NCI-H1417 (cell line): ENCODE data around the gene UBAC2.

Source experiments
- DNase-seq, 3 experiments: peaks; one replicate each; lab custom pipeline; 2025; lab: John Stamatoyannopoulos, UW

Gene UBAC2

GRCh38 chr13:99295488-99296252, 95.0 kb downstream of the UBAC2 start:
- no peak for DNase-seq

- DNase-seq, result no peak
Measured at GRCh38 chr13:99296398-99296797, 95.7 kb downstream of the UBAC2 start.

GRCh38 chr13:99297331-99297730, 96.7 kb downstream of the UBAC2 start:
- DNase-seq, result no peak

GRCh38 chr13:99298056-99298455, 97.4 kb downstream of the UBAC2 start:
- DNase-seq, result no peak

- no peak for DNase-seq
Measured at GRCh38 chr13:99299256-99299919, 98.7 kb downstream of the UBAC2 start.

- DNase-seq, result peak in 1 of 3 experiments; percentile 96
Measured at GRCh38 chr13:99299920-99300341, 99.3 kb downstream of the UBAC2 start.

- DNase-seq, result no peak
Measured at GRCh38 chr13:99301056-99301838, 100.6 kb downstream of the UBAC2 start.

- no peak for DNase-seq
Measured at GRCh38 chr13:99301913-99302636, 101.4 kb downstream of the UBAC2 start.

GRCh38 chr13:99302637-99303505, 102.2 kb downstream of the UBAC2 start:
- no peak for DNase-seq

- no peak for DNase-seq
Measured at GRCh38 chr13:99303863-99304521, 103.3 kb downstream of the UBAC2 start.

GRCh38 chr13:99304541-99304940, 103.9 kb downstream of the UBAC2 start:
- DNase-seq, result no peak

- no peak for DNase-seq
Measured at GRCh38 chr13:99305158-99305557, 104.5 kb downstream of the UBAC2 start.

GRCh38 chr13:99305566-99305965, 104.9 kb downstream of the UBAC2 start:
- DNase-seq, result no peak

GRCh38 chr13:99307247-99307646, 106.6 kb downstream of the UBAC2 start, which contains the start of gene GPR183:
Gene GPR183, minus strand, starts transcription at chr13:99307399. Its CDS starts 11,254 bp downstream, at chr13:99296145.
- peak in 1 of 3 experiments; percentile 32 for DNase-seq

- peak in 2 of 3 experiments; percentile 23 to 61 for DNase-seq
Measured at GRCh38 chr13:99307648-99308339, 107.1 kb downstream of the UBAC2 start.

GRCh38 chr13:99308471-99309087, 107.9 kb downstream of the UBAC2 start:
- DNase-seq, result no peak

GRCh38 chr13:99310382-99311031, 109.9 kb downstream of the UBAC2 start:
- DNase-seq, result no peak

GRCh38 chr13:99311137-99311536, 110.5 kb downstream of the UBAC2 start:
- DNase-seq, result no peak
